ENCODE results near the gene TP53I11.

DNA sequence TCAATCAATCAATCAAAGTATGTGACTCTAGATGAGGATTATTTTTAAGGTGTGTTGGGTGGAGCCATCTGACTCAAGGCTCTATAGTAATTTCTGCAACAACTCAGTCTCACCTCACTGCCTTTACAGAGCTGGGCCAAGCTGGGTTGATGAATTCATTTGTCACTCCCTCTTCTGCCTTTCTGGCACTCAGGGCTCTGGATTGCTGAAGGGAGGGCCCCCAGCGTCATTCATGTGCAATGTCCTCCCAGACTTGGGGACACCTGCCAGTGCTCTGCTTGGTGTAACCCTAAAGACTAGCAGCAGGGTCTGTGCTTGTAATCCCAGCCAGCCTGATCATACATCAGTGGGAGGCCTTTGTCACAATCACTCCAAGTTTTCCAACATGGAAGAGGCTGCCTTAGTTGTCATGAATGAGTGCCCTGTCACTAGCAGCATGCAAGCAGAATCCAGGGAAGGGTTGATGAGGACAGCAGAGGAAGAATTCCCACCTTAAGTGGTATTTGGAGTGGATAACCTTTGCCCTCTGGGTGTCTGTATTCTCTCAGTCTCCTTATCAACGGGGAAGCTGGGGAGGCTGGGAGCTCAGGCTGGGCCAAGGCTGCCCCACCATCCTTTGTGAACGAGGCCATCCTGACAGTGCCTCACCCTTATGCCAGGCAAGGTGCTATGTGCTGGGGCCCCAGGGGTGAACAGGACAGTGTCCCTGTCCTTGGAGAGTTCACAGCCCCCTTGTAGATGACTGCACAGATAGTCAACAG lies 2.0 kb upstream of the TP53I11 start:
- TF ChIP-seq EZH2phosphoT487 (IDR thresholded peaks at IDR 0.05; ENCODE audit: insufficient read depth, low read depth) = no peak
- no peak for TF ChIP-seq EZH2 (IDR thresholded peaks at IDR 0.05; ENCODE audit: insufficient read depth, poor library complexity, severe bottlenecking)
